GM18951 (cell line): ENCODE data around the gene CSAD.
"Not testable (repeated sequence)": the region's sequence is repeated elsewhere in the genome, so short reads cannot be mapped to it uniquely, and the experiment has no call there.

Source experiments
- POLR2A ChIP-seq: IDR thresholded peaks from 4 replicates; pipeline ENCODE4 v1.6.1; 2011; ENCODE audit warnings: mild to moderate bottlenecking; ENCODE audit not compliant: insufficient read length, insufficient read depth; ENCODE audit errors: extremely low read depth
- in situ Hi-C: fragments of 300-500 bp; cut with MboI; formaldehyde crosslinking; loops from one replicate; pipeline ENCODE4 v1.12.0; 2022; ENCODE audit warnings: low sequenced_read_pairs, mixed read lengths, inconsistent platforms; ENCODE audit not compliant: unreplicated experiment

The CSAD gene

DNA sequence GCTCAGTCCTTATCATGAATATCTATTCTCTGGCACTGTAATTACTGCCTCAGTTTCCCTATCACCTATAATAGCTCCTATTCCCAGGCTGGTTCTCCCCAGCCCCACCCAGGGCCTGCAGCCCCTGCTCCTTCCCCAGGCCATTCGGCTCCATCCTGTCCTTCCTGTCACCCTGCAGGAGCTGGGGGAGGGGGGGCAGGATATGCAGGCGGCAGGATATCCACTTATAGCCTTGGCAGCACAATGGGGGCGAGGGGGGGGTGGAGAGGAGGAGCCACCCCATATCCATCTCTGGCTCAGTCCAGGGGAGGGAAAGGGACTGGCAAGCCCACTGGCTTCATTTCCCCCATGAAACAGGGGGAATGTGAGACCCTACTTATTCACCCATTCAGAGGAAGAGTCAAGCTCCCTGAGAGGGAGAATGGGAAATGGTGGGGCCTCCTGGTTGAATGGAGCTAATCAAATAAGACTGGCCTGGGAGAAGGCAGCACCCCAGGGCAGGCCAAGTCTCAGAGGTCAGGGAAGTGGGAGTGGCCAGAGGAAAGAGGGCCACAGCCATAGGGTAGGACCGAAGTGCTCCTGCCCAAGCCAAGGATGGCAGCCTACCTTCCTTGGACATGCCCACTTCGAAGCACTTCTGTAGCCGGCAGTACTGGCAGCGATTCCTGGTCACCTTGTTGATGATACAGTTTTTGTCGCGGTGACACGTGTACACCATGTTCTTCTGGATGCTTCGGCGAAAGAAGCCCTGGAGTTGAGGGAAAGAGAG, 34.1 kb upstream of the CSAD start:
- in situ Hi-C loops, result loop anchor here (10.0 kb wide), 1 partner anchor 80 kb away; the partner anchor contains the start of genes MYG1 and PFDN5
- TF ChIP-seq POLR2A, result no peak

DNA sequence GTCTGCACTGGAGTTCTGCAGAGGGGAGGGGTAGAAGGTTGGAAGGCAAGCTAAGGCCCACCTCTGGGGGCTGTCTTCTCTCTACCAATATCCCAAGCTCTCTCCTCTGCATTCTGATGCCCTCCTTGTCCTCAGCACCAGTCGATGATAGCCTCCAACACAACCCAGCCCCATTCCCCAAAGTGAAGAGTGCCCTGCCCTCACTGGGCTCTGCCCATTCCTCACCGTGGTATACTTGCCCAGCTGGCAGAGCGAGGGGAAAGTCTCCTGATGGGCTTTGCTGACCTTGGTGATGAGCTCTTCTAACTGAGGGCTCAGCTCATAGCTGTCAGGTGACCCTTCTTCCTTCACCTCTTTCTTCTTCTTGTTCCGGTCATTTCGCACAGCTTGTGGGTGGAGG, 33.5 kb upstream of the CSAD start:
- TF ChIP-seq POLR2A, result no peak
- in situ Hi-C loops, result loop anchor here (10.0 kb wide), 1 partner anchor 81 kb away; the partner anchor contains the start of genes MYG1 and PFDN5

DNA sequence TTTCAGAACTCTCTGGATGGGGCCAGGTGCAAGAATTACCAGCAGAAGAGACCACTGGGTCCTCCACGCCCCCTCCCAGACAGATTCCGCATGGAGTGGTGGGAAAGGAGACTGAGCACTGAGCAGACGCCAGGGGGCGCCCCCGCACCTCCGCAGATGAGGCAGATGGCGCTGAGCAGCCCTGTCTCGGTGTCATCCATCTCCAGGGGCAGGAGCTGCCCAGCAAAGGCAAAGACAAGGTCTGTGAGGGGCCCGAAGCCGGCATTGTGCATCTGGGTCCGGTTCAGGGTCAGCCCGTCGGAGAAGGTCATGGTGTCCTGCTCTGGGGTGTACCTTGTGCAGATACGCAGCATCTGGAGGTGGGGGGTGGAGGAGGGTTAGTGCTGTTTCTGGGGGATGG, 32.6 kb upstream of the CSAD start:
- in situ Hi-C loops, result loop anchor here (10.0 kb wide), 1 partner anchor 81 kb away; the partner anchor contains the start of genes MYG1 and PFDN5
- no peak for TF ChIP-seq POLR2A

DNA sequence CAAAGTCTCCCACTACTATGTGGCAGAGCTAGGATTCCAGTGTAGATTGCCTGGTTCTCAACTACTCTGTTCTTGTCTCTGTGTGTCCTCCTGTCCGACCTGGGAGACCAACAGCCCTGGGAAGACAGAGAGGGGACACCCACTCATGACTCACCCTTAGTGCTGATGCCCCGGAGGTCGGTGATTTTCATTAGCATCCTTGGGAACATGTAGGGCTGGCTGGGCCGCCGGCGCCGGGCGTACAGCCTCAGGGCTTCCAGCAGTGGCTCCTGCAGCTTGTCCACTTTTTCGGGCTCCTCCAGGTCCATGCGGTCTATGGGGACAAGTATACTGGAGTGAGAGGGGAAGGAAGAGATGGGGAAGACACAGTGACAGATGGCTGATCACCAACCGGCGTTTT, 32.2 kb upstream of the CSAD start:
- TF ChIP-seq POLR2A, result no peak
- in situ Hi-C loops, result loop anchor here (10.0 kb wide), 1 partner anchor 82 kb away; the partner anchor contains the start of genes MYG1 and PFDN5

DNA sequence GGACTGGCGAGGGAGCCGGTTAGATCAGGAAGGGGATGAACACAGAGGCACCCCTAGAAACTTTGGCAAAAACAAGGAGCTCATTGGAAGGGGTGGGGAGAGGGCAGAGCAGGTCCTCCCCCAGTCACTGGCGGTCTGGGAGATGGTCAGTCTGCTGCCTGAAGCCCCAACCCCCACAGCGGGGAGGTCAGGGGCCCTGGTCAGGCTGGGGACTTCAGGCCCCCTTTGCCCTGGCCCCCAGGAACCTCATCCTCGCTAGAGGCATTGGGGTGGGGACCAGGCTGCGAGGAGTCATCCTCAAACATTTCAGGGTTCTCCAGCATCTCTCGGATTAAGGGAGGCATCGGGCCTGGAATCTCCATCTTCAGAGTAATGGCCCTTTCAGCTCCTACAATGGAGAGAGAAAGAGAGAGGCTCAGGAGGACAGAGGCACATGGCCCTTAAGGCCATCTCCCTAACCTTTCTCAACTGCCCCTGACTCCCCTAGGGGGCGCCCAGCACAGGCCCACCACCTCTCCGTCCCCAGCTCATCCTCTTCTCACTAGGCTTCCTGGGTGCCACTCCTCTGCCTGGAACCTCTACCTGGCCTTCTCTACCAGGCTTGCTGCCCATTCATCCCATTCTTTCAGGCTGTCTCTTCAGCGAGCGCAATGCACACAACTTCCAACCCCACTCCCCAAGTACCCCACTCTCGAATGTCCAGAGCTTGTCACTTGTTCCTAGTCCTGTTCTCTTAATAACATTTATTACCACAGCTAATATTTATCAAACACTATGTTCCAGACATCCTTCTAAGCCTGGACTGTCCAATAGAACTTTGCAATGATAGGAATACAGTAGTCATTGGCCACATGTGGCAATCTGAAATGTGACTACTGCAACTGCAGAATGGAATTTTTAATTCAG, 31.0 kb upstream of the CSAD start:
- TF ChIP-seq POLR2A, result no peak
- in situ Hi-C loops, result loop anchor here (10.0 kb wide), 1 partner anchor 83 kb away; the partner anchor contains the start of genes MYG1 and PFDN5

DNA sequence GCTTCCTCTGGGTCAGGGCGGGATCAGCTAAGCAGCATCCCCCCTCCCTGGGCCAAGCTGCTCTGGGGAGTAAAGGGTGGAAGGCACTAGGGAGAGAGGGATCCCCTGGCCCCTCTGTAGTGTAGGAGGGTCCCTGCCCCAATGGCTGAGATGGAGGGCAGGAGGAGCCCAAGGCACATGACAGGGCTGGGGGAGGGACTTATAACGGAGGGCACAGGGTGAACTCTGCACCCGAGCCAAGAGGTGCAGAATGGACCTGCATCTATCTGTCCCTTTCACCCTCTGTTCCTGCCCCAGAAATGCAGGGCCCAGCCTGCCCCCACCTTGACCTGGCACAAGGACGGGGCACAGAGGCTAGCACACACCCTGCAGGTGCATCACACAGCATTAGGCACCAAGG, 30.1 kb upstream of the CSAD start:
- no peak for TF ChIP-seq POLR2A
- in situ Hi-C loops, result loop anchor here (10.0 kb wide), 1 partner anchor 84 kb away; the partner anchor contains the start of genes MYG1 and PFDN5

DNA sequence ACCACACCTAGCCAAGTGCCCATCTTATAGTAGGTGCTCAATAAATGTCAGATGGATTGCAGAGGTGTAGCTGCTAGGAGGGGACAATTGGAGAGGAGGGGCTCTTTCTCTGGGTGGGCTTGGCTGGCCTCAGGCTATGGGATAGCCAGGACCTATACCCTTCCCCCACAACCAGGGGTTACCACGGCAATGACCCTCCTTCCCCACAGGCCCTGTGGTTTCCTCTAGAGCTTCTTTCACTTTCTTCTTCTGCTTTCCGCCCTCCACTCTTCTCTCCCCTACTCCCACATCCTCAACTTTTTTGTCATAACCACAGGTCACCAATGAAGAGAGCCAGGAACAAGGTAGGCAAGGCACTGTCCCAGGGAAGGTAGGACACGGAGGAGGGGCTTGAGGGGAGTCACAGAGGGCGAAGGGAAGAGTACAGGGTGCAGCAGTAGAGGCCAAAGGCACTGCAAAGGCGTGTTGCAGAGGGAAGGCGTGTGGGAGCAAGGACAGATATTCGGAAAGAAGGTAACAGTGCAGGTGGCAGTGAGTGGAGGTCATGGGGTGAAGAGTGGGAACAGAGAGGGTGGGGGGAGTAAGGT, 28.2 kb upstream of the CSAD start:
- peak; percentile 55 for TF ChIP-seq POLR2A
- in situ Hi-C loops, result no loop called here

DNA sequence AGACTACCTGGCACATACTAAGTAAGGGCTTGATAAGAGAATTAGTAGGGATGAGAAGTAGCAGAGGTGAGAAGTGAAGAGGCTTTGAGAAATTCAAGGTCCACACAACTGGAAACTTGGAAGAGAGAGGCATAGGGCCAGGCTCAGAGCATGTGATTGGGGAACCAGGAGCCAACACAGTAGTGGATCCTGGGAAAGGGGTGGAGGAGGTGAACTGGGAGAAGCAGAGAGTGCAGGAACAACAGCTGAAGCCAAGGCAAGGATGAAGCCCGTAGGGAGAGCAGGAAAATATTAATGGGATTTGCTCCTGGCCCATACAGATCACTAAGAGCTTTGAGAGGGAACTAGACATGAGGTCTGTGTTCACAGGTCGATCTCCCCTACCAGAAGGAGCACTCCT, 27.7 kb upstream of the CSAD start:
- in situ Hi-C loops, result no loop called here
- TF ChIP-seq POLR2A, result no peak

DNA sequence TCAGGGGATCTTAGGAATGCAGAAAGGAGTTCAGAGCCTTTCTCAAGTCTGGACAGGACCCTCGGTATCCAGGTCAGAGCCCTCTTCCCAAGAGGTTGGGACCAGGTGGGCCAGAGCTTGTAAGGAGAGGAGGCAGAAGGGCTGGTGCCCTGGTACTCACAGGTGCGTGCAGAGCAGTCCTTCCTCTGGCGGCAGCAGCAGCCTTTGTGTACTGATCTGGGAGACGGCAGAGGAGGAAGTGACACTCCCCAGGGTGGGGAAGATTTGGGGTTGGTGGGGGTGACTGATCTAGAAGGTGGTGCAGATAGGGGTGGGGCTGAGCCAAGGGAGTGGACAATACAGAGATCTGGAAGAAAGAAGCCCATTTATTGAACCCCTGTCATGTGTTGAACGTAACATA, 26.3 kb upstream of the CSAD start, which contains the start of gene ITGB7:
Gene ITGB7, minus strand, starts transcription at position 210 of the 400 bp plus-strand sequence. CDS start 6,808 bp downstream, outside the sequence.
- peak; percentile 95 for TF ChIP-seq POLR2A
- in situ Hi-C loops, result no loop called here

DNA sequence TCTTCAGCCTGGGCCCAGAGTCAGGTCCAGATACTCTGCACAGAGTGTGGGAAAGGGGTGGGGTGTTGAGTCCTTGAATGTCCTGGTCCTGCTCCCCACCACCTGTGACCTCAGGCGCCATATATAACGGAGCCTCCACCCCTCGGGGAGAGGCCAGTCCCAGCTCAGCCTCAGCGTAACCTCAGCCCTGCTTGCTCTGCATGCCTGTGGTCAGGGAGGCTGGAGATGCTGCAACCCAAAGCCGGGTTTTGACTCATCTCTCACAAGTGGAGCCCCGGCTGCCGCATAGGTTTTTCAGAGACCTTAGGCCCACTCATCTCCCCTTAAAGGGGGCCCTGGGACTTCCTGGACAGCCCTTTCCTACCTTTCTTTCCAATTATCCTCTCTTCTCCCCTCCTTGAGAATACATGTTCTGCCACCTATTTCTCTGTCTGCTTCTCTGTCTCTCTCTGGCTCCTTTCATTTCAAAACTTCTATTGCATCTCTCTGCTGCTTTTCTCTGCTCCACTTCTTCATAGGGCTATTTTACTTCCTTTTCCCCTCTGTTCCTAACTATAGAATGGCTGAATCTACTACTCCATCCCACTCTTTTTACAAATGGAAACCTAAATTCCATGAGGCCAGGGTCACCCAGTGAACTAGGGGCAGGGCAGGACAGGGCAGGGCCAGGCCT, 25.2 kb upstream of the CSAD start:
- in situ Hi-C loops, result no loop called here
- peak; percentile 67 for TF ChIP-seq POLR2A

DNA sequence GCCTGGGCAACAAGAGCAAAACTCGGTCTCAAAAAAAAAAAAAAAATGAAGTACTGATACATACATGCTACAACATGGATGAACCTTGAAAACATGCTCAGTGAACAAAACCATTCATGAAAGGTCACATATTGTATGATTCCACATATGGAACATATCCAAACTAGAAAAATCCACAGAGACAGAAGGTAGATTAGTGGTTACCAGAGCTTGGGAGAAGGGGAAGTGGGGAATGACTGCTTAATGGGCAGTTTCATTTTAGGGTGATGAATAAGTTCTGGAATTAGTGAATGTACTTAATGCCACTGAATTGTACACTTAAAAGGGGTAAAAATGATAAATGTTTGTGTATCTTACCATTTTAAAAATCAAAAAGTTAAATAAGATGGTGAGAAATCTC, 23.6 kb upstream of the CSAD start:
- no peak for TF ChIP-seq POLR2A
- in situ Hi-C loops, result no loop called here

DNA sequence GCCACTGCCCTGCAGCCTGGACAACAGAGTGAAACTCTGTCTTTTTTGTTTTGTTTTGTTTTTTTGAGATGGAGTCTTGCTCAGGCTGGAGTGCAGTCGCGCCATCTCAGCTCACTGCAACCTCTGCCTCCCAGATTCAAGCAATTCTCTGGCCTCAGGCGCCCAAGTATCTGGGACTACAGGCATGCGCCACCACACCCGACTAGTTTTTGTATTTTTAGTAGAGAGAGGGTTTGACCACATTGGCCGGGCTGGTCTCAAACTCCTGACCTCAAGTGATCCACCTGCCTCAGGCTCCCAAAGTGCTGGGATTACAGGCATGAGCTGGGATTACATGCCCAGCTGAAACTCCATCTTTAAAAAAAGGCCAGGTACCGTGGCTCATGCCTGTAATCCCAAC, 21.6 kb upstream of the CSAD start:
- in situ Hi-C loops, result not testable (repeated sequence)
